Glutamatergic neuron (in vitro differentiated cells): ENCODE results near the gene TEKT5. TPM values are rescaled to one million over a fixed set of nuclear protein-coding genes. Genes with fewer than 3 reads are reported as not detected.

Source experiments
- DNase-seq: peaks from one replicate; pipeline ENCODE4 v3.0.0; 2022
- H3K27ac Mint-ChIP-seq: one replicate; pipeline ENCODE4 v1.8.0; 2020; ENCODE audit warnings: mild to moderate bottlenecking, mixed read lengths, inconsistent platforms; ENCODE audit not compliant: unreplicated experiment
- H3K27me3 Mint-ChIP-seq: one replicate; pipeline ENCODE4 v1.8.0; 2020; ENCODE audit warnings: mild to moderate bottlenecking, moderate library complexity, mixed read lengths, inconsistent platforms; ENCODE audit not compliant: unreplicated experiment
- H3K36me3 Mint-ChIP-seq: one replicate; pipeline ENCODE4 v1.8.0; 2020; ENCODE audit warnings: mild to moderate bottlenecking, mixed read lengths, inconsistent platforms; ENCODE audit not compliant: unreplicated experiment
- H3K4me1 Mint-ChIP-seq: one replicate; pipeline ENCODE4 v1.8.0; 2020; ENCODE audit warnings: mild to moderate bottlenecking, low read depth, mixed read lengths, inconsistent platforms; ENCODE audit not compliant: unreplicated experiment
- H3K4me3 Mint-ChIP-seq: one replicate; pipeline ENCODE4 v1.8.0; 2020; ENCODE audit warnings: mild to moderate bottlenecking, mixed read lengths, inconsistent platforms; ENCODE audit not compliant: unreplicated experiment
- H3K9me3 Mint-ChIP-seq: one replicate; pipeline ENCODE4 v1.8.0; 2020; ENCODE audit warnings: mild to moderate bottlenecking, moderate library complexity, mixed read lengths, inconsistent platforms; ENCODE audit not compliant: unreplicated experiment
- CTCF ChIP-seq: fragments of 200-600 bp; sonication (generic); IDR thresholded peaks from one replicate; pipeline ENCODE4 v1.5.0; 2021; ENCODE audit not compliant: partially characterized antibody, unreplicated experiment
- total RNA-seq: library from RNA; stranded (reverse); fragmentation: NEBNext Ultra II Directional; extraction: Animal tissue kit (Norgen Biotek cat#: 25700); gene quantifications from one replicate; pipeline ENCODE4 v1.2.1, GENCODE V29; 2021; ENCODE audit not compliant: unreplicated experiment

The TEKT5 gene
- total RNA-seq, 1 donor from 2014 or later = not detected

DNA sequence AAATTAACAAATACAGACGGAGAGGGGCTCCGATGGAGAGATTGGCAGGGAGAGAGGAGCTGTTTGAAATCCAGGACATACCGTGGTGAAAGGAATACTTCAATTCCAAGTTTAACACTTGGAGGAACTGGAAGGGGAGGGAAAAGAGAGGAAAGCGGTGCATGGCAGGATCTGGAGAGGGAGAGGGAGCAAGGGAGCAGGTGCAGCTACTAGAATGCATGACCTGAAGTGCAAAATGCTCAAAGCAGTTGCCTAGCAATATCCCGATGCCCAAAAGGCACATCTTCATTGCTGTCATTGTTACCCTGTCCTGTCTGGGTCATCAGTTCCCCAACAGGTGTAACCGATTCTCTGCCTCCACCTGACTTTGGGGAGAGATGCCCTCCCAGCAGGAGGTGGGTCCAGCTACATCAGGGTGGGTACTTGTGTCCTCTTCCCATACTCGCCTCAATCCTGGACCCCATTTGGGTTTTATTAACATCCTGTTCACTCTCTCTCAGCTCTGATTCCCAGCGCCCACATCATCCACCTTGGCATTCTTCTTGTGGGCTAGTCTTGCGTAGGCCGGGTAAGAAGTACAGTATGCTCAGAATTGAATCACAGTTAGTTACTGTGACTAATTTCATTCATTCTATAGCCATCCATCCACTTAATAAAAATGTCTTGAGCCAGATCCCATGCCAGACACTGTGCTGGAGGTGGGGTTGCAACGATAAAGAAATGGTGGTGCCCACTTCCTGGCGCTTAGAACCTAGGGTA is 76.9 kb downstream of the TEKT5 start:
- Mint-ChIP-seq H3K36me3 (no peaks in the 10 kb centered on the region), H3K4me1 (peaks cover 23% of the 10 kb centered on the region), H3K9me3 (peaks cover 3% of the 10 kb centered on the region), H3K27me3 (peaks cover 12% of the 10 kb centered on the region), H3K4me3 (peak overlapping the region; percentile 76), H3K27ac (peak overlapping the region; percentile 35)
- no peak for DNase-seq
- no peak for TF ChIP-seq CTCF

- H3K9me3 Mint-ChIP-seq = peaks cover 5% of the 10 kb centered on the region
- H3K4me1 Mint-ChIP-seq = peaks cover 29% of the 10 kb centered on the region
- TF ChIP-seq CTCF = no peak
- peak overlapping the region; percentile 35 for H3K27ac Mint-ChIP-seq
- no peaks in the 10 kb centered on the region for H3K36me3 Mint-ChIP-seq
- peak overlapping the region; percentile 76 for H3K4me3 Mint-ChIP-seq
- peaks cover 12% of the 10 kb centered on the region for H3K27me3 Mint-ChIP-seq
- DNase-seq = no peak
Measured at GRCh38 chr16:10616756-10617640, 77.7 kb downstream of the TEKT5 start.

DNA sequence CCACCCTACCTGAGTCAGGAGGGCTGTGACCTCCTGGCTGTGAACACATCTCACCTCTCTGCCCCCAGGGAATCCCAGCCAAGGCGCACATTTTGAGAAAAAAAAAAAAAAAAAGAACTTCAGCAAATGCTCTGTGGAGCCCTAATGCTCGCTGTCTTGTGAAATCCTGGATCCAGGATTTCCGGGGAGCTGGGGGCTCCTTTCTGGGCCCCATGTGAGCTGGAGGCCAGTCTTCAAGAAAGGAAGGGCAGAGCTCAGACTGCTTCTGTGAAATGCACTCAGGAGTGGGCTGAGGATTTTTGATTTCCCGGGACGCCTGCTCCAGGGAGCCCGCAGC is 78.3 kb downstream of the TEKT5 start:
- peaks cover 29% of the 10 kb centered on the region for H3K4me1 Mint-ChIP-seq
- TF ChIP-seq CTCF = no peak
- no peak overlapping the region for H3K27ac Mint-ChIP-seq
- no peaks in the 10 kb centered on the region for H3K36me3 Mint-ChIP-seq
- peaks cover 12% of the 10 kb centered on the region for H3K27me3 Mint-ChIP-seq
- DNase-seq = no peak
- peaks cover 5% of the 10 kb centered on the region for H3K9me3 Mint-ChIP-seq
- H3K4me3 Mint-ChIP-seq = no peak overlapping the region

DNA sequence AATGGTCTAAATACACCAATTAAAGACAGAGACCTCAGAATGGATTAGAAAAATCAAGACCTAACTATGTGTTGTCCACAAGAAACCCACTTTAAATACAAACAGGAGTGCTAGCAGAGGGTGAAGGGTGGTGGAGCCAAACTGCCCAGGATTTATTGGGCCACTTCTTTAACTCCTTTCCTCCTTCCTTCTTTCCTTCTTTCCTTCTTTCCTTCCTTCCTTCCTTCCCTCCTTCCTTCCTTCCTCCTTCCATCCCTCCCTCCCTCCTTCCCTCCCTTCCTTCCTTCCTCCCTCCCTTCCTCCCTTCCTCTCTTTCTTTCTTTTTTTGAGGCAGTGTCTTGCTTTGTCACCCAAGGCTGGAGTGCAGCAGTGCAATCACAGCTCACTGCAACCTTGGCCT is 80.0 kb downstream of the TEKT5 start:
- DNase-seq = no peak
- H3K36me3 Mint-ChIP-seq = no peaks in the 10 kb centered on the region
- no peak for TF ChIP-seq CTCF
- no peak overlapping the region for H3K27ac Mint-ChIP-seq
- H3K27me3 Mint-ChIP-seq = peaks cover 8% of the 10 kb centered on the region
- peaks cover 29% of the 10 kb centered on the region for H3K4me1 Mint-ChIP-seq
- peaks cover 5% of the 10 kb centered on the region for H3K9me3 Mint-ChIP-seq
- no peak overlapping the region for H3K4me3 Mint-ChIP-seq
